HG03439 (cell line): ENCODE results near the gene NRIP3.

Source experiments
- ATAC-seq: cut with Tn5 transposase; IDR thresholded peaks from one replicate; pipeline ENCODE4 v1.9.1; 2021; ENCODE audit warnings: mild to moderate bottlenecking, moderate library complexity; ENCODE audit not compliant: unreplicated experiment

The NRIP3 gene

GRCh38 chr11:8933931-8934330 is 69.9 kb downstream of the NRIP3 start:
- no peak for ATAC-seq

- no peak for ATAC-seq
These were observed 71.1 kb downstream of the NRIP3 start, which contains the start of gene C11orf16 for GRCh38 chr11:8932564-8933180. Gene C11orf16, minus strand, starts transcription at chr11:8932947. Its CDS starts 639 bp downstream, at chr11:8932308.
